NCI-H2081 (cell line): ENCODE measurements around the gene SESN1.

Experiments
- DNase-seq, 2 experiments: peaks; one replicate each; lab custom pipeline; 2025; lab: John Stamatoyannopoulos, UW

SESN1 gene

DNA sequence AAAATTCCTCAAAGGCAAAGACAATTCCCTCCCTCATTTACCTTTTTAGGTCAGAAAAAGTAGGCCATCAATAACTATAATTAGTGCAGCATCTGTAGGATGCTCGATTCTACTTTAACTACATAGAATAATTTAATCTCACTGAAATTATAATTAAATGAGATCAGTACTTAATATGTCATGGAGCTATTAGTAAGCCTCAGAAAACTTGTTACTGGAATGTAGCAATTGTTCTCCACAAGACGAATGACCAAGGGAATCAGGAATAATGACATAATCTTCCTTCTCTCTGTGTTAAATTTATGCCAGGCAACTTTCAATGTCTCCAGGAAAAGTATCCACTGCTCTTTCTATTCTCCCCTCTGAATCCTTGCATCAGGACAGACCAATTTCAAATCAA is 34.1 kb downstream of the SESN1 start:
- no peak for DNase-seq

DNA sequence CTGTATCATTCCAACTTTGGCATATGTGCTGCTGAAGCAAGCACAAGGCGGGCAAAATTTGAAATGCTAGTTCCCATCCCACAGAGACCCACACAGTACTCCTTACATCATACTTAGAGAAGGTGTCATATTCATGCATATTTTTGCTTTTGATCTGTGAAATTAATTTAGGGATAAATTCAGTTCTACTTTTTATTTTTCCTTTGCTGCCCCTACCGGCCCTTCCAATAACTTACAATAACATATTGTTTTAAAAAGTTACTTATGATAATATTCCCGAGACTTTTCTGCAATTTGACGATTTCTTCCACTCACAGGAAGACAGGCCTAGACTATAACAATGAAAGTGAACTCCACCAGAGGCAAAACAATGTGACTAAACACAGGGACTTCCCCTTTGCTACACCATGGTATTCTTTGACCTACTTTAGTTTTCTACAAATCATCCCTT is 35.0 kb downstream of the SESN1 start:
- DNase-seq = no peak

- no peak for DNase-seq
Observed at GRCh38 chr6:109059153-109059552, 35.5 kb downstream of the SESN1 start.

- DNase-seq = no peak
Observed at GRCh38 chr6:109058620-109059019, 36.0 kb downstream of the SESN1 start.

DNA sequence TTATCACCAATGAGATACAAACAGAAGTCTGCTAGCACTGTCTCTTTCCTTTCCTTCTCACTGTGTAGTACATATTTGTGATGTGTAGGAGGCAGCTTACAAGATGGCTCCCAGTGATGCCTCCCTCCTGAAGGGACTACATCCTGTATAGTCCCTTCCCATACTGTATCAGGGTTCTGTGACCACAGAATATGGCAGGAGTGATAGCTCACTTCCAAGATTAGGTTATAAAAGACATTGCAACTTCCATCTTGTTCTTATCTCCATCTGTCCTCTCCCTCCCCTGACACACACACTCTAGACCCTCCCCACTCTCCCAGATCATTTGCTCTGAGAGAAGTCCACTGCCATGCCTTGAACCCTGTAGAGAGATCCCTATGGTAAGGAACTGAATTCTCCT is 38.0 kb downstream of the SESN1 start:
- no peak for DNase-seq

- no peak for DNase-seq
Observed at GRCh38 chr6:109055771-109056235, 38.8 kb downstream of the SESN1 start.

GRCh38 chr6:109053336-109053735 is 41.3 kb downstream of the SESN1 start:
- DNase-seq = no peak

GRCh38 chr6:109052852-109053251 is 41.8 kb downstream of the SESN1 start:
- no peak for DNase-seq

DNA sequence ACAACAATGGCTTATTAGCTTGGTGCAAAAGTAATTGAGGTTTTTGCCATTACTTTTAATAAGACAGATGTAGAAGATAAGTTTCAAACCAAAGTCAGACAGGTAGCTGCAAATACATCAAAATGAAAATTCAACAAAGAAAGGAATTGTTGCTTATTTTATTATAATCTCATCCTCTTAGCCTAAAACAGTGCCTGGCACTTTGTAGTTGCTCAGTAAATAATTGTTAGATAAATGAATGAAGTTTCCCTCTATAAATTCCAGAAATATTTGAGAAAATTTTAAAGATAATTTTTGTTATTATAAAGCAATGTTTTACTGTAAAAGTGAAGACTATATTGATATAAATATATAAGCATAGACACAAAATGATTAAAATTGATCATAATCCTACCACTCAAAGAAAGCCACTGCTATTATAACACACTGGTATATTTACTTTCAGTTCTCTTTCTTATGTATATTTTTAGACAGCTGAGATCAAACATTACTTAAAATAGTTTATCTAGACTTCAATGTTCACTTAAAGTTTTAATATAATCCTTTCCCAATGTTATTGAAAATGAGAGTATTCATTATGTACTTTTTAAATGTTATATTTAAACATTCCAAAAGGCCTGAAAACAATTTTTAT is 42.5 kb downstream of the SESN1 start:
- DNase-seq = no peak

DNA sequence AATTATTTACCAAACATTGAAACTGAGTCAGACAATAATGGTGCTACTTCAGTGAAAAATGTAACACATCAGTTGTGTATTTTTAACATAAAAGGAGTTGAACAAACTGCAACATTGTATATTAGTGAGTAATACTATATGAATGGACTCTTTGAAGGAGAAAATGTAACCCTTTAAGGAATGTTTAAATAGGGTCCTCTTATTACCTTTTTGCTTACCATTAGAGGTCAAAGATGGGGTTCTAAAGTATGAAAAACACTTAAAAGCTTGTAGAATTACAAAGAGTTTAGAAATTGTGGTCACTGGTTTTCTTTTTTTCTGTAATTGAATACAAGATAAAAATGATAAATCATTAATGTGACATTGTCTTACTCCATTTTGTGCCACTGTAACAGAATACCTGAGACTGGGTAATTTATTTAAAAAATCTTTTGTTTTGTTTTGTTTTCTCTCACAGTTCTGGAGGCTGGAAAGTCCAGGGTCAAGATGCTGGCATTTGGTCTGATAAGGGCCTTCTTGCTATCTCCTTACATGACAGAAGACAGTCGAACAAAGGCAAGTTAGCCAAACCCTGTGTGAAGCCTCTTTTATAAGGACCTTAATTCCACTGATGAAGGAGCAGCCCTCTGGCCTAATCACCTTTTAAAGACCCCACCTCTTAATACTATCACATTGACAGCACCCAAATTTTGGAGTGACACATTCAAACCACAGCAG is 43.2 kb downstream of the SESN1 start:
- DNase-seq = no peak

GRCh38 chr6:109050447-109051102 is 44.1 kb downstream of the SESN1 start:
- no peak for DNase-seq

- DNase-seq = no peak
Observed at GRCh38 chr6:109050012-109050411, 44.6 kb downstream of the SESN1 start.

GRCh38 chr6:109048670-109049415 is 45.8 kb downstream of the SESN1 start:
- DNase-seq = no peak

DNA sequence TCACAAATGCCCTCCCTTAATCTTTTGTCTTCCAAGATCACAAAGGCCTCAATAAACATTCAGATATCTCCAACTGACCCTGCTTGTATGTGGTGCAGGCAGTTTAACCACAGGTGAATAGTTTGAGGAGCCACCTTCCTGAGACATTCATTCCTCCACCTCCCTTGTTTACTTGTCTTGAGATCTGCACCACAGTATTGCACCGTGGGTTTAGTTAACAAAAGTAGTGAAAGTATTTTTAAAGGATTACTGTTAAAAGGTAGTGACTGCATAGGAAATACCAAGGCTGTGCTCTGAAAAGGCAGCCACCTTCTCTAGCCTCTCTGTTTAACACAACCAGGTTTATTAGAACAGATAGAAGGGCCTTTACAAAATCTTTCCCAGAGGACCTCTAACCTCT is 46.5 kb downstream of the SESN1 start:
- DNase-seq = no peak

GRCh38 chr6:109045493-109045892 is 49.2 kb downstream of the SESN1 start:
- no peak for DNase-seq

DNA sequence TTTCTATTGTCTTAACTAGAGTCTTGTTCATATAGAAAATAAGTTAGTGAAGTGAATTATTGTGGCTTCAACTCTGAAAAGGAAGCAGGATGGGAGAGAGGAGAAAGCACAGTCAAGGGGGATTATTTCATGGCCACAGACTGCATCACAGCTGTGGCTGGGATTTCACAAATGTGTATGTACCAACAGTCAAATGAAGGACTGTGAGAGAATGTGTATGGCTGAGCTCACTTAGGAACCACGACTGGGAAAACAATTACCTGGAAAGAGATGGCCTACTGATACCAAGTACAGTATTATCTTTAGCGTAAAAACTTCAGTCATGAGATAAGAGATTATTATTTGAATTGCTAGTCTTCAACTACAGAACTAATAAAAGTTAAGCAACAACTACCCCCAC is 54.9 kb downstream of the SESN1 start:
- DNase-seq = no peak

GRCh38 chr6:109038837-109039398 is 55.7 kb downstream of the SESN1 start:
- DNase-seq = no peak

GRCh38 chr6:109036574-109037294 is 57.9 kb downstream of the SESN1 start:
- DNase-seq = no peak

GRCh38 chr6:109034526-109034925 is 60.1 kb downstream of the SESN1 start:
- DNase-seq = no peak

DNA sequence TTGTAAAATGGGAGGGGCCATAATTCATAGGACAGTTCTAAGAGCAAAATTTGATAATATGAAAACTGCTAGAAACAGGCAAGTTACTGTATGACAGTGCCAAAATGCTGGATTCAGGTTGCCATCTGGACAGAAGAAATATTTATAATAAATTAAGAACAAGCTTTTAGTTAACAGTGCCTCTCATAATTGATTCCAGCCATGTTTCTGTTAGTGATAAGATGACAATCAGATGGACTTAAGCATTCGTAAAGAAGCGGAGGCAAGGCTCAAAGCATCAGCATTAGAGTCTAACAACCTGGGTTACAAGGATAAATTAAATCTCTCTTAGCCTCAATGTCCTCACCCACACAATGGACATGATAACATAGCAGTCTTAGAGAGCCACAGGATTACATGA is 61.0 kb downstream of the SESN1 start:
- no peak for DNase-seq

GRCh38 chr6:109031416-109031815 is 63.2 kb downstream of the SESN1 start:
- no peak for DNase-seq
